HT1080 (cell line): ENCODE results near the gene RNF214. TPM values are rescaled to one million over a fixed set of nuclear protein-coding genes. Genes with fewer than 3 reads are reported as not detected.
A peak's percentile ranks its signal among the peaks of the same experiment; 100 is the strongest.

ENCODE experiments used
- DNase-seq: peaks from one replicate; pipeline ENCODE4 v3.0.0-alpha.2; 2015; ENCODE audit warnings: low read depth
- total RNA-seq: library from RNA; depleted of rRNA; stranded (reverse); fragments of >200 nt; shearing (Covaris generic); gene quantifications from 2 replicates; pipeline ENCODE4 v1.2.3, GENCODE V29; 2014

The RNF214 gene
- total RNA-seq, 1 experiment from 2014 or later: 9.3 TPM

DNA sequence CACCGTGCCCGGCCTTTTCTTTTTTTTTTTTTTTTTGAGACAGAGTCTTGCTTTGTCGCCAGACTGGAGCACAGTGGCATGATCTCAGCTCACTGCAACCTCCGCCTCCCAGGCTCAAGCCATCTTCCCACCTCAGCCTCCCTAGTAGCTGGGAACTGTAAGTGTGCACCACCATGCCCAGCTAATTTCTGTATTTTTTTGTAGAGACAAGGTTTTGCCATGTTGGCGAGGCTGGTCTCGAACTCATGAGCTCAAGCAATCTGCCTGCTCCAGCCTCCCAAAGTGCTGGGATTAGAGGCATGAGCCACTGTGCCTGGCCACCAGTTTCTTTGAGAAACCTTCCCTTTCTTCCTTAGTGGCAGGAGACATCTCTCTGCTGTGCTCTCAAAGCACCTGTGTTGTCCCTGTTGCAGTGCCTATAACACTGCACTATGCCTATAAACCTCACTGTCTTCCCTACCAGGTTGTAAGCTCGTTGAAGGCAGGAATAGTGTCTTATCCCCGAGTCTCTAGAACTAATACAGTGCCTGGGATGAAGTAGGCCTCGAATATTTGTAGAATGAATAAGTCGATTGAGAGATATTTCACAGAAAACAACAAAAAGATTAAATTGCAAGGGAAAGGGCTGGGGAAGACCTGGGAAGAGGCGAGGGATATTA lies 19.6 kb upstream of the RNF214 start:
- DNase-seq: no peak

DNA sequence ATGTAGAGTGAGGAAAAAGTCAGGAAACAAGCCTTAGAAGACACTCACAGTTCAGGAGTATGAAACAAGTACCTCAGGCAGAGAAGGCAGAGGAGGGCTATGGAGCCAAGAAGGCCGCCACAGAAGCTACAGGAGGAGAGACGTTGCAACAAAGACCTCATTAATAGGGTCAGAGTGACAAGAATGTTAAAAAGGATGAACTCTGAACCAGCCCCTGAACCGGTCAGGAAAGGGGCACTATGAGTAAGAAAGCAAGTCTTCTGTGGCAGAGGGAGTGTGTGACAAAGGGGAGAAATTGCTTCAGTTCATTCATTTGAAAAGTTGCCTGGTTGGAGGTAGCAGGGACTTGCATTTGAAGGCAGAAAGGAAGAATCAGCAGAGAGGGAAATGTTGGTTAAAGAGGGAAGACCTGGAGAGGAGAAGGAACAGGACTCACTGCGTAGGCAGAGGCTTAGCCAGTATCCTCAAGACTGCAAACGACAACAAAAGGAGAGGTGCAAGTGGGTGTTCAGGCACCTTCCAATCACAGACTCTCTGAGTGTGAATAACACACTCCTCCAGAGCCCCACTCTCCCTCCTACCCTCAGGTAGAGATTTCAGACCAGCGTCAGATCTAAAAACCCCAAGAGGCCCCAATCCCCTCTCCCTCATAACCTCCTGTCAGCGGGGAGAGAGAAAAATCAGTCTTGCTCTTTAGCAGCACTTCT lies 17.9 kb upstream of the RNF214 start:
- no peak for DNase-seq

DNA sequence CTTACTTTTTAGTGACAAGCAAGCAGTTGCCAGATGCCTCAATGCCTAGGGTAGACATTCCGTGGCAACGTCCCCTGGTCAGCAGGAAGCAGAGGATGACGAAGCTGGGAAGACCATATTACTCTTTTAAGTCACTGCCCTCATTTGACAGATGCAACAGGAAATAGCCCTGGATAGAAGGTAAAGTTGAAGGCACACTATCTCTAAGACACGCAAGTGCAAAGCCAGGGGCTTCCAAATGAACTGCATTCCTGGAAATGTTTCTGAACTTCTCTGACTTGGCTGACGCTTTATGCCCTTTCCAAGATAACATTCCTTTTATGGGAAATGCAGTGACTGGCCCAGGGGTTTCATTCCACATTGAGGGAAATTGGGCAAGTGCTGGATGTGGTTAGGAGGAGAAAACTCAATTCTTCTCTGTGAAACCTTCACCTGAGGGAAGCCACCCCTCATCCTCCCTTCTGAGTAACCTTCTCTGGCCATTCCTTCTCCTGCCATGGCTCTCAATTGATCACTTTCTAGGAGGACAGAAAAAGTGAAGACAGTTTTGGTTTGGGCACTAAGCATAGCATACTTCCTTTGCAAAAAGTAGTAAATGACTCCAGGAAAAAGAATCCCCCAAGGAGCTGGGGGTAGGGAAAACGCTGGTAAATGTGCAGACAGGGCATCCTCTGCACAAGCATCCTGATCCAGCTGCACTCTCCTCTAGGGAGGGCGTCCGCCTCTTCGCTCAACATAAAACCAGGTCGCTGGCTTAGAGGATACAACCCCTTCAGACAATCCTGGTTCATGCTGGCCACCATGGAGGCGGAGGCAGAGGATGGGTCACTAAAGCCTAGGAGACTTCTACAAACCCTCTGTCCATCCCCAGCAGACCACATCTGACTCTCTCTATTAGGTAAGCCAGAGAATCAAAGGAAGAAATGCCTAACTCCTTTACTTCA lies 15.1 kb upstream of the RNF214 start:
- no peak for DNase-seq

DNA sequence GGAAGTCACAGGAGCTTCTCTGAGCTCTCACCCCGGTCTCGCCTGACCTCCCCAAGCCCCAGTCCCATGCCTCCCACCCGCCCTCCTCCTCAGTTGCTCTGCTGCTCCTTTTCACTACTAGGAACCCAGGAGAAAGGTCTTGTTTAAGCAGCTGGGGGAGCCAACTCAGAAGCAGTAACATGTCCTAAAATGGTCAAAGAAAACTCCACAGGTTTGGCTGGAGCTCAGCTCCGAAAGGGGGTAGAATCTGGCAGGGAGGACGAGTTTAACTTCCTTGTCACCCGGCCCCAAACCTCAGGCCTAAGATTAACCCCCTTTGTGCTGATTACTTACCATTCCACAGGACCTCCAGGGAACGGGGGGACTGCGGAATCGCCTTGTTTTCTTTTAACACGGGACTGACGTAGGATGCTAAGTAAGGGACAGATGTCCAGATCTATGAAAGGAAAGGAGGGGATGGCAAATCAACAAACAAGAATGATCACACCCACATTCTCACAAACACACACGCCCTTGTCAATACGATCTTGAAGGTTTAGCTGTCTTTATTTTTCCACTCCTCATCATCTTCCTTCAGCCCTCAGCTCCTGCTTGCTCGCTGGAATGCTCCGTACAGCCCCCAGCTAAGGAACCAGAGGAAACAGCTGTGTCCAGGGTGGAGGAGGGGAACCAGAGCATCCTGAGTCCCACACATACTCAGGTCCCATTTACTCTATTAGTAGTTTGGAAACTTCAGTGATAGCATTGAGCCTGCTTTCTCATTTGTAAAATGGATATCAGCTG lies 14.1 kb upstream of the RNF214 start:
- DNase-seq: no peak

DNA sequence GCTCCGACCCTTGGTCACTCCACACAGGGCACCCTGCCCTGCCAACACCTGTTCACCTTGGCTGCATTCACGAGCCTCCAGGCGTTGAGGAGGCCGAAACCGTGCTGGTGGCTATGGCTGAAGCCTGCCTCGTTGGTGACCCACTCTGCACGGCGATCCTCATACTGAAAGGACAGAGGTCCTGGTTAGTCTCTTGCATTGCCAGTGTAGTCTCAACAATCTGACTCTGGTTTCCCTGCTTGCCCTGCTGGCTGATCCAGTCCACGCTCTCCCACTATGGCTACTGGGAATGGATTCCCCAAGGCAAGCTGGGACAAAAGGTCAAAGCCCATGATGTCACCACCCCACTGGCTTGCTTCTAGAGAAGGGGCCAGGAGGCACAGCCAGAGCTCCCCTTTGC lies 13.5 kb upstream of the RNF214 start:
- no peak for DNase-seq

DNA sequence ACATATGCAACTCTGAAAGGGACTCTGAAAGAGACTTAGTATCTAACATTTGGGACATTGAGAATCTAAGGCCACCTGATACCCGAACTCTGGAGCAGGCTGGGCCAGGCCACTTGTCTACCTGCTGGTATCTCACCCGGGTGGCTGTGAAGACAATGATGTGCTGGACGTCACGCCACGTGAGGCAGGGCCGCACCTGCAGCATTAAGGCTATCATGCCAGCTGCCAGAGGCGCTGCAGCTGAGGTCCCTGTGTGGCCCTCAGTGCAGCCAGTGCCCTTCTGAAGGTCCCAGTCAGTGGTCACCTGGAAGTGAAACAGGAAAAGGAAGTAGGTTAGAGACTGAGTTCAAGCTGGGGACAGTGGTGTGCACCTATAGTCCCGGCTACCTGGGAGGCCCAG lies 13.0 kb upstream of the RNF214 start:
- no peak for DNase-seq

DNA sequence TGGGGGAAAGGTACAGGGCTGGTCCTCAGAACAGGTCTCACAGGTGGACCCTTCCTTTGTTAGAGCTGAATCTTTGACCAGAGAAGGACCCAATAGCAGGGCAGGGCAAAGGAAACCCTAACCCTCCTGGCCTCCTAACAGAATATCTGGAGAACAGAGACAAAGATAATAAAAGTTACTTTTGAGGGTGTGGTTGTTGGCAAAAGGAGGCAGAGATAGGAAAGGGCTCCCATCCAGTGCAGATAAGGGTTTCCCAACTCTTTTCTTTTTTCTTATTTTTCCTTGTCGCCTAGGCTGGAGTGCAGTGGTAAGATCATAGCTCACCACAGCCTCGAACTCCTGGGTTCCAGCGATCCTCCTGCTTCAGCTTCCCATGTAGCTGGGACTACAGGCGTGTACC lies 12.5 kb upstream of the RNF214 start:
- DNase-seq: no peak

DNA sequence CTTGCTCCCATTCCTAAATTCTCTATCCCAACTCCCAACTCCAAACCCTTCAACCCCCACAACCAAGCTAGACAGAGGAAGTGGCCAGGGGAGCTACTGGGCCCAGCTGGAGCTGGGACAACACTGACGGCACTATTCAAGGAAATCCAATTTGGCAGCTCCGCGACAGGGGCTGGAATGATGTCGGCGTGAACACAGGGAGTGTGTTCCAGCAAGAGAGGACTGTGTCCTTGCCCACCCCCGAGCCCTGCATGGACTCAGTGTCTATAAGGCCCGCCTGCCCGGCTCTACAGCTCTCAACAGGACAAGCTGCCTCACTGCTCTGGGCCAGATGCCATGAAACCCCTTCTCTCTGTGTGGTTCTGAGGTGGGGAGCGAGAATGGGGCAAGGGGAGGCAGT lies 11.9 kb upstream of the RNF214 start:
- DNase-seq: no peak

DNA sequence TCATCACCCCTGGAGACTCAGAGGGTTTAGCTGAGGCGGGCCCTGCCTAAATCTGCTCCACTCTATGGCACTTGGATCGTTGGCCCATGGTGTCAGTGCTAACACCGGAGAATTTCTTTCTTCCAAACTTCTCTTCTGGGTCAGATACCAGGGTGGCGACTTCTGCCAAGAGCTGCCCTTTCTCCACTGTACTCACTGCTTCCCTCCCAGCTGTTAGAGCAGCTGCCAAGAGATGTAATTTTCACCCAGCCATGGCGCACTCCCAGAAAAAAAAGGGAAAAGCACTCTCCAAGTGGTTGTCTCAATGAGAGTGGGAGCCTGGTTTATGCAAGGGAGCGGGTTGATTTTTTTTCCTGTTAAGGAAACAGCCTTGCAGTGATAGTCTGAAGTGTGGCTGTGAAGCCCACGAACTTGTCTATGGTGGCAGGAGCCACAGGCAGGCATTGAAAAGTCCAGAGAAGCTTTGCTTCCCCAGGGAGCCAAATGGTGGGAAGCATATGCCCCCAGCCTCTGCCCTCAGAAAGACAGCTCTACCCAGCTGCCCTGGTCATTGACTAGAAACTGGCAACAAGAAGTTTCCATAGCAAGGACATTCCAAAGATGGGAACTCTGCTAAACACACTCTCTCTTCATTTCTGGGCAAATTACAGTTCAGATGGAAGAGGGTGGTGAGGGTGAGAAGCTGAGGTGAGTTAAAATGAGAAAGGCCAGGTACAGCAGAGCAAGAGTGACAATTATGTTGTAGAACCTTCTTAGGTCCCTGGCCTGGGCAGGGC lies 11.3 kb upstream of the RNF214 start:
- DNase-seq: no peak

DNA sequence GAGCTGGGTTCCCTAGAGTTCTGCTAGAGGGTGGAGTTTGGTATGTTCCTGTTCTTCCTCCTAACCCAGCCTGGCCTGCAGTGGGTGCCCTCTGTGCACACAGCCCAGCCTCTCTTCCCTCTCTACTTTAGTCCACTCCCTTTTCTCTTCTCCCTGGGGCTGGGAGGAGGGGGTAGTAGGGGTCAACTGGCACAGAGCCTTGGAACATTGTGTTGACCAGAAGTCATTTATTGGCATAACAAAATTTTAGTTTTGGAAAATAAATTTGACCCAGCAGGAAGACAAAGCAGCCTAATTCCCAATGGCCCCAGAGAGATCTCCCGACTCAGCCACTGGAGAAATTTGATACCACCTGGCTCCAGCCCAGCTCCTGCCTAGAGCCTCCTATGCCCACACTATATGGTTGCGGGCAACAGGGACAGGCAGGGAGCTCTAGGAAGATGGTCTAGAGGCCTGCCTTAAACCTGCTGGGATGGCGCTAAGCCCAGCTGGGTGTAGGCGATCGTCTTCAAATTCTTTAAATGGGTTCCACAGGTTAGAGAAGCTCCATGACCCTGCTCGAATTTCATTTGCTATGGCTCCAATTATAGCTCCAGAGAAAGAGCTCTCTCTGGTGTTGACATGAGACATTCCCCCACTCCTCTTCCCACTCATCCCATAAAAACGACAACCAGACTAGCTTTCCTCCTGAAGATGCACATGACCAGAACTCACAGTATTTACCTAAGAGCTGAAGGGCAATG lies 10.5 kb upstream of the RNF214 start:
- peak; percentile 64 for DNase-seq

DNA sequence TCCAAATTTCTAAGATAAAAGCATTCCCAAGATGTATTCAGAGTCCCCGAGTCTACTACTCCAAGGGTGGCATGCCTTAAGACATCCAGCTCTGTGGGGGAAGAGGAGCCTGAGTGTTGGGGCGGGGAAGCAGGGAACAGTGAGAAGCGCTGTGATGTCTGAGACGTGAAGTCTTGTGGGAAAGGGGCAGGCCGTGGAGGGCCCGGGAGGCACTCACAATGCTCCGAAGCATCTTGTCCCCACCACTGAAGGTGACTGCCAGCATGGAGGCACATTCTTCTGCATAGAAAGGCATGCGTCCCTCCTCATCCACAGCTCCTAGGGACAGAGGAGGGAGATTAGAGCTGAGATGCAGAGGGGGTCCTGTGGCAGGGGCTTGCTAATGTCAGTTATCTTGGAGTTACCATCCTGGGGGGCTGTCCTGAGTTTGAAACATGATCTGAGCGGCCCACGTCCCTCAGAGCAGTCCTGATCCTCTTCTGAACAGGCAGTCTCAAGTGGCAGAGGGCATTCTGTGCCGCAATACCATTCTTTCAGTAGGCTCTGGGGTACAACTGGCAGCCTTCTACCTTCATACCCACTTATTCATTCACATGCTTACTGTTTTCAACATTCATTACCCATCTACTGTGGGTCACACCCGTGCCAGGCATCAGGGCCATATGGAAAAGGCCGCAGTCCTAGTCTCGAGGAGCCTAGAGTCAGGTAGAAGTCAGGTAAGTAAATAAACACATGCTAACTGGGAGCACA lies 9.3 kb upstream of the RNF214 start:
- DNase-seq: no peak

DNA sequence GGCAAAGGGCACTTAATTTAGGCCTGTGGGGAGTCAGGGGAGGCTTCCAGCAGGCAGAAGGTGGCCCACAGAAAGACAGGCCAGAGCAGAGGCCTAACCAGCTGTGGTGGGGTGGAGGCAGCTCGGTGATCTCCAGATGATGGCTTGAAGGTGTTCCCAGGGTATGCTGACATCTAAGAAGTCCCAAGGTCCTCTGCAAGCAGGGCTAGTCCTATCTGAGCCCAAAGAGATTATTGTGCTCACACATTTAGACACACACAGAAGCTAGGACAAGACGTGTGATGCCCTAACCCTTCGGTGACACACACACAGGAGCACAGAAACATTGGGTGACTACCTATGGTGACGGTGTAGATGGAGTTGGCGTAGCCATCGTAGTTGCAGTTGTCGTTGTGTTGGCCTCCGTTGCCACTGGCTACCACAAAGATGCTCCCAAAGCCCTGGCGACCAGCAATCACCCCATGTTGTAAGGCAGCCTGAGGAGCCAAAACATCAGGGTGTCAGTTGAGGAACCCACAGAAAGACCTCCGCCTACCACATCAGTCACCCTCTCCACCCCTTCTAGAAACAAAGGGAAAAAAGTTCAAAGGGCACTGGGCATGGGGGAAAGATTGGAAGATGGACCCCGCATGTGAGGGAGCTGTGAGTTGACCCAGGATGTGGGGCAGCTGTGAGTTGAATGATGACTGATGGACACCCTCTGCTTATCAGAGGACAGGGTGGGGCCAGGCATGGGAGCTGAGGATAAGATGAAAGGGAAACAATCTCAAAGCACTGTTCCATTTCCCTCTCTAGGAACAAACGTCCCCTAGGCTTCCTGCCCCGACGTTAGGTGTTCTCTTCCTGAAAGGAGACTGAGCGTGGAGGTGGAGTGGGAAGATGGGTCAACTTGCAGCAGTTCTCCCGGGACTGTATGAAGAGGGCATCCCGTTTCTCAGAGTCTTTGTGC lies 8.5 kb upstream of the RNF214 start:
- no peak for DNase-seq

DNA sequence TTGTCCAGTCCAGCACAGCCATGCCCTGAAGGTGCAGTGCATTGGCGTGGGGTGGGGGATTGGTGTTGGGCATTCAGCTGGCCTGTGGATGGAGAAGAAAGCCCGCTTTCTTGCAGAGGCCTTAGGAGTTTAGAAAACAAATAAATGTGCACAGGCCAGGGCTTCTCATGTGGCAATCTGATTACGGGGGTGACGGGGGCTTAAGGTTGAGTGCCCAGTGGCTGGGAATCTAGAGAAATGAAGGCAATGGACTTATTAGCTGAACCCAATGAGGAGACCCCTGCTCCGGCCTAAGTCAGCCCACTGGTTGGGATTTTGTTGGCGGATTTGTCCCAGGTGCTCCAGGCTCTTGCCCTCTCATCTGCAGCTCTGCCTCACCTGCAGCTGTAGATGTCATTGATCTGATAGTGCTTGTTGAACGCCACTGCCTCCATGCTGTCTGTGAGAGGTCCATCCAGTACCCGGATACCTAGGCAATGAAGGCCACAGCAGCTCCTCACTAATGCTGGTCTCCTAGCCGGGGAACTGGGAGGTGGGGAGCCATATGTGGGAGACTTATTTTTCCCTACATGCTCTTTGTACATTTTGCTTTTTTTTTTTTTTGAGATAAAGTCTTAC lies 6.8 kb upstream of the RNF214 start:
- DNase-seq: no peak

DNA sequence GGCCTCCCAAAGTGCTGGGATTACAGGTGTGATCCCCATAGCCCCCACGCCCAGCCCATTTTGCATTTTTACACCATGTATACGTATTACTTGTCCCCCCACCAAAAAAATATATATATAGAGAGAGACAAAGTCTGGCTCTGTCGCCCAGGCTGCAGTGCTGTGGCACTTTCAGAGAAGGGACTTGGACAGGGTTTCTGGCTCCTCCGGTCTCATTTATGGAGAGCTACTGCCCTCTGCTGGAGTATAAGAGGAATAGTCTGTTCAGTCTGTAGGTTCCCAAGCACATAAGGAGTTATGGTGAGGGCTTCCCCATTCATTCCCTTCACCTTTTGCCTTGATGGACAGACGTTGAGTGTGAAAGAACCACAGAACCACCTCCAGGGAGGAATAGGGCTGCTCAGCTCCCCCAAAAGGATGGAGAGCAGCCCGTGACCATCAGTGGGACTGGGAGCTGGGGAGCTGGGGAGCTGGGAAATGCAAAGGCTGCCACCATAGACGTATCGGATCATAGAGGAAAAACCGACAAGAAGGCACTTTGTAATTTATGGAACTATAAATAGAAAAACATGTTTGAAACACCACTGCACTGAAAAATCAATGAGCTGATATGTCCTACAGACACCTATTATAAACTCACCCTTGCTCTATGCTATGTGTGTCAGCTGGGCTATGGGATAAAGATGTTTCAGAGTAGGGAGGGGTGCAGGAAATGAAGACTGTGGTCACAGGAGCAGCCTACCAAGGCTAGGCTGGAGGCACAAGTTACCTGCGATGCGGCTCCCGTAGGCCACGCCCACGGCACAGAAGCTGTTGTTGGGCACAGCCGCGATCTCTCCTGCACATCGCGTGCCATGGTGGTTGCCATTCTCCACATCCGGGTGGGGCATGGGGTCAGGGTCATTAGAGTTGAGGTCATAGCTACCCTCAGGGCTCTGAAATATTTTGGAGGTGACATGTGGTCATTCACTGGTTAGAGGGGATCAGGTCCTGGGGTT lies 5.8 kb upstream of the RNF214 start:
- DNase-seq: peak; percentile 52

DNA sequence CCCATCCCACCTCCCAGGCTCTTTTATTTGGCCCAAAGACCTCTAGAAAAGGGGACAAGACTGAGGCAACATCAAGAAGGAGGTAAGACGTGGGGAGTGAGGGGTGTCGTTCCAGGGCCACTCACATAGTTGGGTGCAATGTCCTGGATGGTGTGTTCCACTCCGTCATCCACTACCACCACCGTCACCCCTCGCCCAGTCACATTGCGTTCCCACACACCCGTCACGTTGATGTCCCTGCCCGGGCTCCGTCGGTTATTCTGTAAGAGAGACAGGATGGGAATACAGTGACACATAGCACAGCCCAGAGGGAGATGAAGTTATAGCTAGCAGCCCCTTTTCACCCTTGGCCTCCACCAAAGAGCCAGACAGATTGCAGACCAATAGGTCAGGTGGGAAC lies 4.4 kb upstream of the RNF214 start:
- DNase-seq: no peak

DNA sequence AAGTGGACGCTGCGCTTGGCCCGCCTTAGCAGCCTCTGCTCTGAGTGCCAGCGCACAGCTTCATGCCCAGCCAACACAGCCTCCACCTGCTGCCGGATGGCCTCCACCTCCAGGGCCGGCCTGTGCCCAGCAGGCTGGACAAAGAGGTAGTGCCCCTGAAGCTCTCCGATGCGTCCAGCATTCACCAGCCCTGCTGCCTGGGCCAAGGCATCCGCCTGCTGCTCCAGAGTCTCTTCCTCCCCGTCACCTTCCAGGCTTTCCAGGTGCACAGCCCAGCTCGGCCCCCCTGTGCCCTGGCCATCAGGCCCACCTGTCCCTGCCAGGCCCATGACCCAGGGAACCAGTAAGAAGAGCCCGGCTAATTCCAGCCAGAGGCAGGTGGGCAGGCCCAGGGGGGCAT lies 3.1 kb upstream of the RNF214 start:
- no peak for DNase-seq
